Measurements from ENCODE around the gene SLC13A3.
A peak's percentile ranks its signal among the peaks of the same experiment; 100 is the strongest.

SLC13A3 gene

GRCh38 chr20:46575937-46576461, 75.3 kb downstream of the SLC13A3 start:
- no peak for DNase-seq (ENCODE audit: low spot score)

- DNase-seq (ENCODE audit: low spot score): no peak
Observed at GRCh38 chr20:46575394-46575793, 75.9 kb downstream of the SLC13A3 start.

GRCh38 chr20:46573788-46574584, 77.3 kb downstream of the SLC13A3 start:
- no peak for DNase-seq (ENCODE audit: low spot score)

- DNase-seq (ENCODE audit: low spot score): no peak
Observed at GRCh38 chr20:46573234-46573633, 78.0 kb downstream of the SLC13A3 start.

- no peak for DNase-seq (ENCODE audit: low spot score)
Observed at GRCh38 chr20:46572790-46573189, 78.5 kb downstream of the SLC13A3 start.

GRCh38 chr20:46572153-46572552, 79.1 kb downstream of the SLC13A3 start:
- DNase-seq (ENCODE audit: low spot score): no peak

GRCh38 chr20:46571418-46571817, 79.8 kb downstream of the SLC13A3 start:
- DNase-seq (ENCODE audit: low spot score): no peak

GRCh38 chr20:46570956-46571355, 80.3 kb downstream of the SLC13A3 start:
- DNase-seq (ENCODE audit: low spot score): no peak

GRCh38 chr20:46569961-46570360, 81.3 kb downstream of the SLC13A3 start:
- no peak for DNase-seq (ENCODE audit: low spot score)

- no peak for DNase-seq (ENCODE audit: low spot score)
Observed at GRCh38 chr20:46568570-46569129, 82.6 kb downstream of the SLC13A3 start.

- DNase-seq (ENCODE audit: low spot score): no peak
Observed at GRCh38 chr20:46566125-46566524, 85.1 kb downstream of the SLC13A3 start.

GRCh38 chr20:46564241-46564957, 86.9 kb downstream of the SLC13A3 start:
- no peak for DNase-seq (ENCODE audit: low spot score)

GRCh38 chr20:46563860-46564221, 87.4 kb downstream of the SLC13A3 start:
- no peak for DNase-seq (ENCODE audit: low spot score)

GRCh38 chr20:46563170-46563859, 87.9 kb downstream of the SLC13A3 start:
- no peak for DNase-seq (ENCODE audit: low spot score)

- peak; percentile 65 for DNase-seq (ENCODE audit: low spot score)
Observed at GRCh38 chr20:46562373-46563169, 88.7 kb downstream of the SLC13A3 start.

GRCh38 chr20:46562009-46562372, 89.3 kb downstream of the SLC13A3 start:
- no peak for DNase-seq (ENCODE audit: low spot score)

GRCh38 chr20:46559685-46560440, 91.4 kb downstream of the SLC13A3 start:
- DNase-seq (ENCODE audit: low spot score): no peak

GRCh38 chr20:46559001-46559400, 92.3 kb downstream of the SLC13A3 start:
- no peak for DNase-seq (ENCODE audit: low spot score)

GRCh38 chr20:46558511-46558959, 92.7 kb downstream of the SLC13A3 start:
- no peak for DNase-seq (ENCODE audit: low spot score)

GRCh38 chr20:46557231-46557956, 93.9 kb downstream of the SLC13A3 start:
- no peak for DNase-seq (ENCODE audit: low spot score)

Data from CD4-positive, alpha-beta T cell treated with Interleukin-15 for 4 hours (primary cell).